Endothelial cell of umbilical vein (primary cell): ENCODE data around the gene EXOC6B.

Experiments used
- CTCF ChIP-seq, 2 donors: IDR thresholded peaks; 1 replicate in 1 of 2; 2 replicates in 1 of 2; pipeline ENCODE4 v1.5.1; 2011; ENCODE audit warnings: low read length in 2 of 2, mild to moderate bottlenecking in 2 of 2, moderate library complexity in 2 of 2, control low read depth in 1 of 2, inconsistent platforms in 1 of 2, low read depth in 1 of 2; ENCODE audit not compliant: insufficient read depth in 1 of 2; ENCODE audit errors: extremely low read depth in 1 of 2
- EZH2 ChIP-seq: IDR thresholded peaks from 2 replicates; pipeline ENCODE4 v1.6.1; 2012; ENCODE audit warnings: borderline replicate concordance, low read depth, mild to moderate bottlenecking, moderate library complexity, low read length, inconsistent platforms; ENCODE audit not compliant: severe bottlenecking
- FOS ChIP-seq: IDR thresholded peaks from 2 replicates; pipeline ENCODE4 v1.6.1; 2011; ENCODE audit warnings: mild to moderate bottlenecking, low read length, moderate library complexity, borderline replicate concordance; ENCODE audit not compliant: insufficient read depth
- GATA2 ChIP-seq: IDR thresholded peaks from 2 replicates; pipeline ENCODE4 v1.7.0; 2011; ENCODE audit warnings: low read depth, mild to moderate bottlenecking, moderate library complexity, mixed read lengths, low read length; ENCODE audit not compliant: insufficient read length, insufficient read depth
- JUN ChIP-seq: IDR thresholded peaks from 2 replicates; pipeline ENCODE4 v1.6.1; 2011; ENCODE audit warnings: borderline replicate concordance, low read depth; ENCODE audit not compliant: insufficient read length, insufficient read depth
- MAX ChIP-seq: IDR thresholded peaks from 2 replicates; pipeline ENCODE4 v1.6.1; 2011; ENCODE audit not compliant: insufficient read depth, insufficient read length
- MYC ChIP-seq: IDR thresholded peaks from one replicate; pipeline ENCODE4 v1.6.1; 2011; ENCODE audit warnings: mild to moderate bottlenecking, low read depth, low read length
- POLR2A ChIP-seq: IDR thresholded peaks from 2 replicates; pipeline ENCODE4 v1.6.1; 2012; ENCODE audit warnings: low read depth, mild to moderate bottlenecking, control low read depth, low read length
- POLR2AphosphoS5 ChIP-seq: IDR thresholded peaks from 2 replicates; pipeline ENCODE4 v1.6.1; 2012; ENCODE audit warnings: low read depth, mild to moderate bottlenecking, control low read depth, low read length, moderate library complexity; ENCODE audit not compliant: insufficient read depth

- TF ChIP-seq POLR2AphosphoS5: no peak
- TF ChIP-seq CTCF (IDR thresholded peaks at IDR 0.05; ENCODE audit: extremely low read depth in 1 of 2, insufficient read depth in 1 of 2, low read depth in 1 of 2, low read length in 2 of 2): no peak
- no peak for TF ChIP-seq POLR2A
- TF ChIP-seq MAX: no peak
- TF ChIP-seq EZH2: no peak
- no peak for TF ChIP-seq MYC
- no peak for TF ChIP-seq JUN
- no peak for TF ChIP-seq GATA2
- TF ChIP-seq FOS: no peak
Observed at GRCh38 chr2:72710418-72711152, 115.2 kb downstream of the EXOC6B start.
